ENCODE data around the gene SH3GL1.

SH3GL1 gene

DNA sequence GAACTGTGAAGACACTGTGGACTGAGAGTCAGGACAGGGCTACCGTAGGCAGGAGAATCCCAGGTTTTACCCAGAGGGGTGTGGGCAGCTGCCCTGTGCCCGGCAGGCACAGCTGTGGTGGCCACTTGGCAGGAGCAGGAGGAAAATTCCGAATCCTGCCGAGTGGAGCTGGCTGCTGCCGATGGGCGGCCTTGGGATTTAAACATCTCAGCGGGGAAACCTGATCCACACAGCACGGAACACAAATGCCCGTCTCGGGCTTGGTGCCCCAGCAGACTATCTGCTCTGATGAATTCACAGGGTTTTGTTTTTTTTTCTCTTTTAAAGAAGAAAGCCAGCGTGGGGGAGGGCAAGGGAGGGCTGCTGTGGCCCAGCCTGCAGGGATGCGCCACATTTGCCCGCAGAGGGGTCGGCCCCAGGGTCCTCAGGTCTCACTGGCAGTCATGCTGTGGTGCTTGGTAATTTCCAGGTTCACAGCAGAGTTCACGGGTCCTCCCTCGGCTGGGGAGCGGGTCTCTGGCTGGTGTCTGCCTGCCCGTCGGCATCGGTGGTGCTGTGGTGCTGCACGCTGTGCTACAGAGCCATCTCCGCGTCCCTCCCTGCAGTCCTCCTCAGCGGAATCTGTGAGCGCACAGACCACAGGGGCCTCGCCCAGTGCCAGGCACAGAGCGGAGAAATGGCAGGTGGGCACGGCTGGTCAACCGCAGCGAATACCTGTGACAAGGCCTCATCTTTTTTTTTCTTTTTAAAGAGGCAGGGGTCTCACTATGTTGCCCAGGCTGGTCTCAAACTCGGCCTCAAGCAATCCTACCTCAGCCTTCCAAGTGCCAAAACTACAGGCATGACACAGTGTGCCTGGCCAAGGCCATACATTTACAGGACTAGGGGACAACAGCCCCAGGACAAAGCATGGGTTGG is 28.8 kb downstream of the SH3GL1 start:
- no peak overlapping the region for H3K27ac ChIP-seq (ENCODE audit: low read depth, low read length)
- no peak overlapping the region for H3K9ac ChIP-seq (ENCODE audit: low read length)
- H3K4me1 ChIP-seq (ENCODE audit: insufficient read depth, low read length): peaks cover 84% of the 10 kb centered on the region

GRCh38 chr19:4370418-4371041 is 29.8 kb downstream of the SH3GL1 start:
- no peaks in the 10 kb centered on the region for H3K27me3 ChIP-seq (ENCODE audit: control insufficient read depth in 1 of 2, insufficient read depth in 2 of 2, low read length in 2 of 2)
- peaks cover 9% of the 10 kb centered on the region for H3K36me3 ChIP-seq (ENCODE audit: insufficient read depth, low read length)
- H3K4me3 ChIP-seq (ENCODE audit: low read depth in 1 of 2, low read length in 2 of 2): no peak overlapping the region
- H3K9me3 ChIP-seq (ENCODE audit: low read length): no peaks in the 10 kb centered on the region
- H3K9ac ChIP-seq (ENCODE audit: low read length): no peak overlapping the region
- no peak overlapping the region for H3K27ac ChIP-seq (ENCODE audit: low read depth, low read length)
- peaks cover 75% of the 10 kb centered on the region for H3K4me1 ChIP-seq (ENCODE audit: insufficient read depth, low read length)

More for the DNA sequence above, 28.8 kb downstream of the SH3GL1 start:
- Histone ChIP-seq H3K9me3 (ENCODE audit: low read length) (no peaks in the 10 kb centered on the region), H3K4me3 (ENCODE audit: low read depth in 1 of 2, low read length in 2 of 2) (no peak overlapping the region), H3K27me3 (ENCODE audit: control insufficient read depth in 1 of 2, insufficient read depth in 2 of 2, low read length in 2 of 2) (no peaks in the 10 kb centered on the region), H3K36me3 (ENCODE audit: insufficient read depth, low read length) (no peaks in the 10 kb centered on the region)

GRCh38 chr19:4369888-4370260 is 30.5 kb downstream of the SH3GL1 start:
- Histone ChIP-seq H3K9me3 (ENCODE audit: low read length) (no peaks in the 10 kb centered on the region), H3K4me1 (ENCODE audit: insufficient read depth, low read length) (peaks cover 68% of the 10 kb centered on the region), H3K27me3 (ENCODE audit: control insufficient read depth in 1 of 2, insufficient read depth in 2 of 2, low read length in 2 of 2) (no peaks in the 10 kb centered on the region), H3K9ac (ENCODE audit: low read length) (no peak overlapping the region), H3K4me3 (ENCODE audit: low read depth in 1 of 2, low read length in 2 of 2) (peak overlapping the region in 1 of 2 donors; percentile 5), H3K27ac (ENCODE audit: low read depth, low read length) (peak overlapping the region; percentile 6), H3K36me3 (ENCODE audit: insufficient read depth, low read length) (peaks cover 16% of the 10 kb centered on the region)

DNA sequence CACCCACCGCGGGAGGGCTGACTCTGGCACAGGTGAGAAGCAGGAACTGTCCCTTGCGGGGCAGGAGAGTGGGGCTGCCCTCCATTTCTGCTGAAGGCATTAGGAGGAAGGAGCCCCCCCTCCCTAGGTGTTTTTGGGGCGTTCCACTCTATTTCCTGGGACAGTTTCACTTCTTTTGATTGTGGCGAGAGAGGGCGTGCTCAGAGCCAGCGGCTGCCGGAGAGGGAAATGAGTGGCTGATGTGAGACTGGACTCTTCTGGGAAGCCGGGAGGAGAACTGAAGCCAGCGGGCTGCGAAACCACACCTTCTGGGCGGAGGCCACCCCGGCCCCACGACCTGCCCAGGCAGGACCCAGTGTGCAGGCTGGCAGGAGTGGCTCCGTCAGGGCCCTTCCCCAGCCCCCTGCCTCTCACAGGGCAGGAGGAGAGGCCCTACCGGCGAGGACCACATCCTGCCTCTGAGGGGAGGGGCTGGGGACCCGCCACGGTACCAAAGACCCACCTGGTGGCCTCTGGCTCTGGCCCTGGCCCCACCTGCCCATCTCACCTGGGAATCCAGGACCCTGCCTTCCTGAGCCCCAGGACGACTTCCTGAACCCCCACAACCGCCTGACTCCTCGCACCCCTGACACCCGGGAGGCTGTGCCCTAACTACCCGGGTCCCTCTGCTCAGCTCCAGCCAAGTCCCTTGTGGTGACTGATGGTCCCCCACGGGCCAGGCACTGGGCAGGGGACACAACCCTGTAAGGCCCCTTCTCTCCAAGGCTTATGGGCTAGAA is 31.0 kb downstream of the SH3GL1 start:
- Histone ChIP-seq H3K27ac (ENCODE audit: low read depth, low read length) (peak overlapping the region; percentile 6), H3K4me3 (ENCODE audit: low read depth in 1 of 2, low read length in 2 of 2) (peak overlapping the region in 1 of 2 donors; percentile 5), H3K36me3 (ENCODE audit: insufficient read depth, low read length) (peaks cover 16% of the 10 kb centered on the region), H3K9me3 (ENCODE audit: low read length) (no peaks in the 10 kb centered on the region), H3K27me3 (ENCODE audit: control insufficient read depth in 1 of 2, insufficient read depth in 2 of 2, low read length in 2 of 2) (no peaks in the 10 kb centered on the region), H3K9ac (ENCODE audit: low read length) (no peak overlapping the region), H3K4me1 (ENCODE audit: insufficient read depth, low read length) (peaks cover 62% of the 10 kb centered on the region)

- Histone ChIP-seq H3K4me3 (ENCODE audit: low read depth in 1 of 2, low read length in 2 of 2) (no peak overlapping the region), H3K4me1 (ENCODE audit: insufficient read depth, low read length) (peaks cover 52% of the 10 kb centered on the region), H3K9ac (ENCODE audit: low read length) (no peak overlapping the region), H3K9me3 (ENCODE audit: low read length) (no peaks in the 10 kb centered on the region), H3K36me3 (ENCODE audit: insufficient read depth, low read length) (peaks cover 24% of the 10 kb centered on the region), H3K27me3 (ENCODE audit: control insufficient read depth in 1 of 2, insufficient read depth in 2 of 2, low read length in 2 of 2) (no peaks in the 10 kb centered on the region), H3K27ac (ENCODE audit: low read depth, low read length) (no peak overlapping the region)
Measured at GRCh38 chr19:4368128-4368820, 32.1 kb downstream of the SH3GL1 start.

DNA sequence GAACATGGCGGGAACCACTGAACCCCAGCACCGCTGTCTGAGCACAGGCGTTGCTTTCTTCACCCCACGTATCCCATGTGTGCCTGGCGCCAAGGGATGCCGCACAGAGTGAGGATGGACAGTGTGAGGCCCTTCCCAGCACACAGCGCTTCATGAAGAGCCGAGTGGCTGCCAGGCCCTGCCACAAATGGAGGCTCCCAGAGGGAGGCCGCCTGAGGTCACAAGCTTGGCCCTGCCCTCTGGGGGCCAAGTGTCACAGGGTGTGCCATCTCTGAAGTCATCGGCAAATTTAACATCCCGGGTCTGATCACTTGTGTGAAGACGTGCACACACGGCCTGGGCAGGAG is 32.6 kb downstream of the SH3GL1 start:
- Histone ChIP-seq H3K27me3 (ENCODE audit: control insufficient read depth in 1 of 2, insufficient read depth in 2 of 2, low read length in 2 of 2) (no peaks in the 10 kb centered on the region), H3K27ac (ENCODE audit: low read depth, low read length) (no peak overlapping the region), H3K4me3 (ENCODE audit: low read depth in 1 of 2, low read length in 2 of 2) (no peak overlapping the region), H3K9me3 (ENCODE audit: low read length) (no peaks in the 10 kb centered on the region), H3K36me3 (ENCODE audit: insufficient read depth, low read length) (peaks cover 30% of the 10 kb centered on the region), H3K9ac (ENCODE audit: low read length) (no peak overlapping the region), H3K4me1 (ENCODE audit: insufficient read depth, low read length) (peaks cover 47% of the 10 kb centered on the region)

- Histone ChIP-seq H3K4me3 (ENCODE audit: low read depth in 1 of 2, low read length in 2 of 2) (no peak overlapping the region), H3K4me1 (ENCODE audit: insufficient read depth, low read length) (peaks cover 43% of the 10 kb centered on the region), H3K36me3 (ENCODE audit: insufficient read depth, low read length) (peaks cover 34% of the 10 kb centered on the region), H3K9ac (ENCODE audit: low read length) (no peak overlapping the region), H3K9me3 (ENCODE audit: low read length) (no peaks in the 10 kb centered on the region), H3K27ac (ENCODE audit: low read depth, low read length) (no peak overlapping the region), H3K27me3 (ENCODE audit: control insufficient read depth in 1 of 2, insufficient read depth in 2 of 2, low read length in 2 of 2) (no peaks in the 10 kb centered on the region)
Measured at GRCh38 chr19:4367336-4367723, 33.0 kb downstream of the SH3GL1 start.

GRCh38 chr19:4366666-4367335 is 33.5 kb downstream of the SH3GL1 start:
- peaks cover 38% of the 10 kb centered on the region for H3K36me3 ChIP-seq (ENCODE audit: insufficient read depth, low read length)
- H3K27ac ChIP-seq (ENCODE audit: low read depth, low read length): no peak overlapping the region
- H3K9ac ChIP-seq (ENCODE audit: low read length): no peak overlapping the region
- H3K4me1 ChIP-seq (ENCODE audit: insufficient read depth, low read length): peaks cover 38% of the 10 kb centered on the region
- no peaks in the 10 kb centered on the region for H3K27me3 ChIP-seq (ENCODE audit: control insufficient read depth in 1 of 2, insufficient read depth in 2 of 2, low read length in 2 of 2)
- H3K9me3 ChIP-seq (ENCODE audit: low read length): no peaks in the 10 kb centered on the region
- no peak overlapping the region for H3K4me3 ChIP-seq (ENCODE audit: low read depth in 1 of 2, low read length in 2 of 2)

DNA sequence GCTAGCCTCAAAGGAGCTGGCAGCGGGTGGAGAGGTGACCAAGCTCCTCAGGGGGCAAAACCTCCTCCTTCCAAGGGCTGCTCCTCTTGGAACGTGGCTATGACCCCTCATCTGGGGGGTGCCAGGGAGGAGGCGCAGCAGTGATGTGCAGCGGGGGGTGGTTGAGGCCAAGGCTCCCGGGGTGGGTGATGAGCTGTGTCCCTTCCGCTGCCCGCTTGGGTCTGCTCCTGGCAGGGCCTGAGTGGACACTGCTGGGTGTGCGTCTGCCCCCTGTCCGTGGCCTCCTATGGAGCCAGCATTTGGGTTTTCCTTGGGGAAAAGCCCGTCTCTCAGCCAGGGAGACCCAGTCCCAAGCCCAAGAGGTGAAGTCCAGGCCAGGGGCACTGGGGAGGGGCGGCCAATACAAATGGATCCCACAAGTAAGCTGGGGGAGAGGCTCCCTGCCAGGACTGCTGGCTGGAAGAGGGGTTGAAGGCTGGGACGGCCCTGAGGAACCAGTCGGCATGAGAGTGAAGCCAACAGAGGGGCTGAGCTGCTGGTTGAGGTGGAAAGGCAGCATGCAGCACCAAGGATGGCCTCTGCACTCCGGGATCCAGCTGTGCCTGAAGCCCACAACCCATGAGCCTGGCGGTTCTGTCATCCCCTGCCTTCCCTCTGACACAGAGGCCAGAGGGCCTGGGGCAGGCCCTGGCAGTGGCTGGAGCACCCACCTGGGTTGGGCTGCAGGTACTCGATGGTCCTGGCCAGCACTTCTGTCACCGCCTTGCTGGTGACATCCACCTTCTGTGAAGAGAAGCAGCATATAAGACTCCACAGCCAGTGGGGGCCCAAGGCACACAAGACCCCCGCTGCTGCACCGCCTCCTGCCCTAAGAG is 34.3 kb downstream of the SH3GL1 start:
- H3K27ac ChIP-seq (ENCODE audit: low read depth, low read length): no peak overlapping the region
- peaks cover 31% of the 10 kb centered on the region for H3K4me1 ChIP-seq (ENCODE audit: insufficient read depth, low read length)

GRCh38 chr19:4365341-4365740 is 35.0 kb downstream of the SH3GL1 start:
- Histone ChIP-seq H3K9ac (ENCODE audit: low read length) (no peak overlapping the region), H3K9me3 (ENCODE audit: low read length) (no peaks in the 10 kb centered on the region), H3K4me1 (ENCODE audit: insufficient read depth, low read length) (peaks cover 25% of the 10 kb centered on the region), H3K4me3 (ENCODE audit: low read depth in 1 of 2, low read length in 2 of 2) (no peak overlapping the region), H3K36me3 (ENCODE audit: insufficient read depth, low read length) (peaks cover 39% of the 10 kb centered on the region), H3K27ac (ENCODE audit: low read depth, low read length) (no peak overlapping the region), H3K27me3 (ENCODE audit: control insufficient read depth in 1 of 2, insufficient read depth in 2 of 2, low read length in 2 of 2) (no peaks in the 10 kb centered on the region)

More for the DNA sequence above, 34.3 kb downstream of the SH3GL1 start:
- Histone ChIP-seq H3K9me3 (ENCODE audit: low read length) (no peaks in the 10 kb centered on the region), H3K36me3 (ENCODE audit: insufficient read depth, low read length) (peaks cover 38% of the 10 kb centered on the region), H3K4me3 (ENCODE audit: low read depth in 1 of 2, low read length in 2 of 2) (no peak overlapping the region), H3K9ac (ENCODE audit: low read length) (no peak overlapping the region), H3K27me3 (ENCODE audit: control insufficient read depth in 1 of 2, insufficient read depth in 2 of 2, low read length in 2 of 2) (no peaks in the 10 kb centered on the region)

All from muscle layer of colon (tissue), 2 donors.